ENCODE results near the gene CDK6. TPM values are rescaled to one million over a fixed set of nuclear protein-coding genes. Genes with fewer than 3 reads are reported as not detected.

Gene CDK6
- total and polyA plus RNA-seq, 4 donors = 1.6 to 66.4 (median 12.1) TPM

DNA sequence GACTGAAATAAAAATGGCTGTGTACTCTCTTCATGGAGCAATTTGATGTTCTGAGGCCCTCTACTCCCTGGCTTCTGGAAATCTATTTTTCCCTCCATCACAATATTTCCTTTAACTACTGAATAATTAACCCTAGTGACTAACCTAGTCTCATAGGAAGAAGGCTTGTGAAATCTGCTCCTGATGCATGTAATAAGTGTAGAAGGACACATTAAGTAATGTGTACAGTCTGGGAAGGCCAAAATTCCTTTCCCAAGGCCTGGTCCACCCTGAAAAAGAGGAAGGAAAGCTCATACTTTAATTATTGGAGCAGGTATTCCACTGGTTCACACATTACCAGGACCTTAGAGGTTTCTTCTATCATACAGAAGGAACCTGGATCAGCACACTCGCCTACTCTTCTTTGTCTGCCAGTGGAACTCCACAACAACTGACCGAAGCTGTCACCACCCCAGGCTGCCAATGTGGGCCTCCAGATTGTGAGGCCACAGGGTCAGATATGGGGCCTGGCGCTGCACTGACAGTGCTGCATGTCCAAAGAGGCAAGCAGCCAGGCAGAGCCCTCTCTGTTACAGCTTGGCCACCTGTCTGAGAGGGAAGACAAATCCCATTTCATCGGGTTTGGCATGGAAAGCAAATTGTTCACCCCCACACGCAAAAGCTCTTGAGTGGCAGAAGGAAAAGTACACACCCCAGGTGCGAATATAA, 191.8 kb downstream of the CDK6 start:
- Histone ChIP-seq H3K9me3 (ENCODE audit: control insufficient read depth in 4 of 4, insufficient read depth in 3 of 4, low read length in 3 of 4) (no peaks in the 10 kb centered on the region), H3K9ac (ENCODE audit: insufficient read depth in 1 of 2, low read length in 2 of 2) (no peak overlapping the region), H3K27ac (ENCODE audit: low read depth in 1 of 2, low read length in 1 of 2) (peak overlapping the region; percentile 71 to 85), H3K27me3 (ENCODE audit: control insufficient read depth in 3 of 3, insufficient read depth in 3 of 3, low read length in 2 of 3) (no peaks in the 10 kb centered on the region), H3K4me1 (ENCODE audit: control insufficient read depth in 5 of 5, insufficient read depth in 5 of 5, low read length in 5 of 5) (peaks cover 0 to 30% (median 7%) of the 10 kb centered on the region in 5 donors), H3K36me3 (ENCODE audit: control insufficient read depth in 4 of 4, insufficient read depth in 4 of 4, low read length in 4 of 4) (peaks cover 0 to 4% (median 2%) of the 10 kb centered on the region in 4 donors), H3K4me3 (no peak overlapping the region)
- no peak for DNase-seq
- WGBS, 2 donors = 78% methylated on average over 6 of the region's 6 CpGs
- no peak for ATAC-seq (ENCODE audit: insufficient read depth, low FRiP score)
- TF ChIP-seq, protein P1, sequence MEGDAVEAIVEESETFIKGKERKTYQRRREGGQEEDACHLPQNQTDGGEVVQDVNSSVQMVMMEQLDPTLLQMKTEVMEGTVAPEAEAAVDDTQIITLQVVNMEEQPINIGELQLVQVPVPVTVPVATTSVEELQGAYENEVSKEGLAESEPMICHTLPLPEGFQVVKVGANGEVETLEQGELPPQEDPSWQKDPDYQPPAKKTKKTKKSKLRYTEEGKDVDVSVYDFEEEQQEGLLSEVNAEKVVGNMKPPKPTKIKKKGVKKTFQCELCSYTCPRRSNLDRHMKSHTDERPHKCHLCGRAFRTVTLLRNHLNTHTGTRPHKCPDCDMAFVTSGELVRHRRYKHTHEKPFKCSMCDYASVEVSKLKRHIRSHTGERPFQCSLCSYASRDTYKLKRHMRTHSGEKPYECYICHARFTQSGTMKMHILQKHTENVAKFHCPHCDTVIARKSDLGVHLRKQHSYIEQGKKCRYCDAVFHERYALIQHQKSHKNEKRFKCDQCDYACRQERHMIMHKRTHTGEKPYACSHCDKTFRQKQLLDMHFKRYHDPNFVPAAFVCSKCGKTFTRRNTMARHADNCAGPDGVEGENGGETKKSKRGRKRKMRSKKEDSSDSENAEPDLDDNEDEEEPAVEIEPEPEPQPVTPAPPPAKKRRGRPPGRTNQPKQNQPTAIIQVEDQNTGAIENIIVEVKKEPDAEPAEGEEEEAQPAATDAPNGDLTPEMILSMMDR (IDR thresholded peaks at IDR 0.05; ENCODE audit: control extremely low read depth, extremely low read depth) = no peak

- Histone ChIP-seq H3K36me3 (ENCODE audit: control insufficient read depth in 4 of 4, insufficient read depth in 4 of 4, low read length in 4 of 4) (peaks cover 0 to 4% (median 2%) of the 10 kb centered on the region in 4 donors), H3K9ac (ENCODE audit: insufficient read depth in 1 of 2, low read length in 2 of 2) (no peak overlapping the region), H3K9me3 (ENCODE audit: control insufficient read depth in 4 of 4, insufficient read depth in 3 of 4, low read length in 3 of 4) (no peaks in the 10 kb centered on the region), H3K27me3 (ENCODE audit: control insufficient read depth in 3 of 3, insufficient read depth in 3 of 3, low read length in 2 of 3) (no peaks in the 10 kb centered on the region), H3K4me1 (ENCODE audit: control insufficient read depth in 5 of 5, insufficient read depth in 5 of 5, low read length in 5 of 5) (peaks cover 0 to 35% (median 7%) of the 10 kb centered on the region in 5 donors), H3K4me3 (no peak overlapping the region), H3K27ac (ENCODE audit: low read depth in 1 of 2, low read length in 1 of 2) (peak overlapping the region in 1 of 2 donors; percentile 85)
- 89% methylated on average over 2 of the region's 2 CpGs for WGBS, 2 donors
- DNase-seq = no peak
- TF ChIP-seq, protein P1 (IDR thresholded peaks at IDR 0.05; ENCODE audit: control extremely low read depth, extremely low read depth) = no peak
- ATAC-seq (ENCODE audit: insufficient read depth, low FRiP score) = no peak
Measured at GRCh38 chr7:92643821-92644220, 192.6 kb downstream of the CDK6 start.

GRCh38 chr7:92641921-92642511, 194.4 kb downstream of the CDK6 start:
- H3K27ac ChIP-seq (ENCODE audit: low read depth in 1 of 2, low read length in 1 of 2) = no peak overlapping the region
- TF ChIP-seq, protein P1 (IDR thresholded peaks at IDR 0.05; ENCODE audit: control extremely low read depth, extremely low read depth) = no peak
- DNase-seq = no peak
- H3K4me3 ChIP-seq = no peak overlapping the region
- H3K36me3 ChIP-seq (ENCODE audit: control insufficient read depth in 4 of 4, insufficient read depth in 4 of 4, low read length in 4 of 4) = peaks cover 0 to 4% (median 2%) of the 10 kb centered on the region in 4 donors
- H3K9ac ChIP-seq (ENCODE audit: insufficient read depth in 1 of 2, low read length in 2 of 2) = no peak overlapping the region
- H3K27me3 ChIP-seq (ENCODE audit: control insufficient read depth in 3 of 3, insufficient read depth in 3 of 3, low read length in 2 of 3) = no peaks in the 10 kb centered on the region
- ATAC-seq (ENCODE audit: insufficient read depth, low FRiP score) = no peak
- 45 to 65% methylated on average over 4 of the region's 4 CpGs for WGBS, 2 donors
- H3K4me1 ChIP-seq (ENCODE audit: control insufficient read depth in 5 of 5, insufficient read depth in 5 of 5, low read length in 5 of 5) = peaks cover 0 to 35% (median 7%) of the 10 kb centered on the region in 5 donors
- no peaks in the 10 kb centered on the region for H3K9me3 ChIP-seq (ENCODE audit: control insufficient read depth in 4 of 4, insufficient read depth in 3 of 4, low read length in 3 of 4)

Data from lung (tissue), 12 donors.